Left kidney (tissue), 2 donors: ENCODE results near the gene IL34. TPM values are rescaled to one million over a fixed set of nuclear protein-coding genes. Genes with fewer than 3 reads are reported as not detected.
"Not testable (repeated sequence)": the region's sequence is repeated elsewhere in the genome, so short reads cannot be mapped to it uniquely, and the experiment has no call there.

Experiments used
- DNase-seq: peaks from one replicate; pipeline ENCODE4 v3.0.0-alpha.2; 2013
- polyA plus RNA-seq: library from polyadenylated mRNA; unstranded; fragments of 120-200 nt; gene quantifications from one replicate; pipeline ENCODE4 v1.2.1, GENCODE V29; 2013; ENCODE audit not compliant: insufficient read length

Gene IL34
- polyA plus RNA-seq, 1 donor, result 0.62 TPM

- DNase-seq, result peak; percentile 7
These were observed 15.2 kb upstream of the IL34 start for GRCh38 chr16:70630960-70631745.

GRCh38 chr16:70632273-70632672 lies 14.1 kb upstream of the IL34 start:
- no peak for DNase-seq

GRCh38 chr16:70633617-70634016 lies 12.7 kb upstream of the IL34 start:
- DNase-seq, result not testable (repeated sequence)

GRCh38 chr16:70634861-70635260 lies 11.5 kb upstream of the IL34 start:
- no peak for DNase-seq

GRCh38 chr16:70635336-70636016 lies 10.9 kb upstream of the IL34 start:
- DNase-seq, result no peak

GRCh38 chr16:70638814-70639792 lies 7.3 kb upstream of the IL34 start:
- DNase-seq, result no peak

- no peak for DNase-seq
These were observed 3.7 kb upstream of the IL34 start for GRCh38 chr16:70642633-70643032.

GRCh38 chr16:70643264-70643663 lies 3.1 kb upstream of the IL34 start:
- DNase-seq, result not testable (repeated sequence)

GRCh38 chr16:70644763-70645597 lies 1.4 kb upstream of the IL34 start:
- no peak for DNase-seq

GRCh38 chr16:70647441-70648359 lies 1.3 kb downstream of the IL34 start:
- no peak for DNase-seq

GRCh38 chr16:70648606-70649005 lies 2.2 kb downstream of the IL34 start:
- DNase-seq, result no peak

- DNase-seq, result no peak
These were observed 2.9 kb downstream of the IL34 start for GRCh38 chr16:70649300-70649699.

GRCh38 chr16:70650216-70650615 lies 3.9 kb downstream of the IL34 start:
- no peak for DNase-seq

GRCh38 chr16:70651524-70651923 lies 5.2 kb downstream of the IL34 start:
- DNase-seq, result no peak

GRCh38 chr16:70652322-70652721 lies 6.0 kb downstream of the IL34 start:
- no peak for DNase-seq

- DNase-seq, result no peak
These were observed 7.0 kb downstream of the IL34 start for GRCh38 chr16:70653406-70653805.

GRCh38 chr16:70653809-70654771 lies 7.7 kb downstream of the IL34 start:
- DNase-seq, result peak; percentile 92

GRCh38 chr16:70656065-70656711 lies 9.8 kb downstream of the IL34 start:
- DNase-seq, result no peak
